ENCODE measurements around the gene CFAP126. TPM values are rescaled to one million over a fixed set of nuclear protein-coding genes. Genes with fewer than 3 reads are reported as not detected.
"Not testable (repeated sequence)": the region's sequence is repeated elsewhere in the genome, so short reads cannot be mapped to it uniquely, and the experiment has no call there.

CFAP126 gene
- polyA plus RNA-seq, 1 donor (not counting 4 experiments of a cell fraction or from before 2014, with no cell fraction given) = not detected

DNA sequence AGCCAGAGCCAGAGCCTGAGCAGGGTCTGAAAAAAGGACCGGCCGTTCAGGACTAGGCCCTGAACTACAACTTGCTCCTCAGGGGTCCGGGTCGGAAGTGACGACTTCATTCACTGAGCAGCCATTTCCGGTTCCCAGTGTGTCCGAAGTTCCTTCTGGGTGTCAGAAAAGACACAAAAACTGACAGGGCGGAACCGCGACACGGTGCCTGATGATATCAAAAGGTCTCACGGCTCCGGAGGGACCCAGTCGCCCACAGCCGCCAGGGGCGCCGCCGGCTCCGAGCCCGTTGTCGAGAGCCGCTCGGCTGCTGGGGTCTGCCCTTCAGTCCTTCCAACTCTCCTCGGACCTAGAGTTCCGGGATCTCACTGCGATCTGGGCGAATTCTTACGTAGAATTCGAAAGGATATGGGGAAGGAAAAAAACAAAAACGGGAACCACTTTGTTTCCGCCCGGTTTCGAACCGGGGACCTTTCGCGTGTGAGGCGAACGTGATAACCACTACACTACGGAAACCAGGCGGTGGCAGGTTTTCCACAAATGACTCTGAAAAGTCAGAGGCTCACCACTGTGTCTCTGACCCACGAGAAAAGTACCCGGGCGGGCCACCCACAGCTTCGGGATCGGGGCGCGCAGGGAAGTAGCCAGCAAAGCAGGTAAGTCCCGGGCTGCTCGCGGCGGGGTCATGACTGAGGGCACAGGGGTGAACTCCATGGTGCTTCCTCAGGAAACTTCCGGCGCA lies 31.8 kb upstream of the CFAP126 start:
- FAIRE-seq = peak; percentile 66
- Histone ChIP-seq H3K9me3 (ENCODE audit: control insufficient read depth, low read depth, low read length) (no peaks in the 10 kb centered on the region), H3K27me3 (ENCODE audit: control insufficient read depth, extremely low read depth, insufficient read depth, low read length) (no peaks in the 10 kb centered on the region), H3K4me2 (ENCODE audit: control insufficient read depth, extremely low read depth, insufficient read depth, low read depth, low read length) (peak overlapping the region; percentile 89), H4K20me1 (ENCODE audit: control insufficient read depth, extremely low read depth, insufficient read depth, low read length) (no peaks in the 10 kb centered on the region), H3K36me3 (ENCODE audit: control insufficient read depth in 2 of 2, extremely low read depth in 1 of 2, insufficient read depth in 2 of 2, low read length in 2 of 2) (no peaks in the 10 kb centered on the region), H3K4me1 (ENCODE audit: control insufficient read depth, extremely low read depth, insufficient read depth, low read length) (peaks cover 6% of the 10 kb centered on the region), H3K27ac (ENCODE audit: control insufficient read depth, insufficient read depth, low read length) (peak overlapping the region; percentile 96), H3K9ac (ENCODE audit: control insufficient read depth, extremely low read depth, insufficient read depth, low read length) (peak overlapping the region; percentile 93), H3K9me1 (ENCODE audit: control insufficient read depth, extremely low read depth, insufficient read depth, low read length) (no peaks in the 10 kb centered on the region), H3K79me2 (ENCODE audit: control insufficient read depth, insufficient read depth, low read length) (no peaks in the 10 kb centered on the region), H3K4me3 (ENCODE audit: control insufficient read depth in 2 of 3, extremely low read depth in 1 of 3, insufficient read depth in 2 of 3, low read depth in 1 of 3, low read length in 3 of 3) (peak overlapping the region; percentile 55 to 79 (median 69)), H2AFZ (ENCODE audit: control insufficient read depth, low read length) (peak overlapping the region; percentile 97)
- DNase-seq (ENCODE audit: low read depth, low spot score) = peak; percentile 25
- dilution Hi-C loops (cut with MboI; ENCODE audit: extremely low pct_ligation_motif_present, low sequenced_read_pairs) = no loop called here
- TF ChIP-seq, protein P1, sequence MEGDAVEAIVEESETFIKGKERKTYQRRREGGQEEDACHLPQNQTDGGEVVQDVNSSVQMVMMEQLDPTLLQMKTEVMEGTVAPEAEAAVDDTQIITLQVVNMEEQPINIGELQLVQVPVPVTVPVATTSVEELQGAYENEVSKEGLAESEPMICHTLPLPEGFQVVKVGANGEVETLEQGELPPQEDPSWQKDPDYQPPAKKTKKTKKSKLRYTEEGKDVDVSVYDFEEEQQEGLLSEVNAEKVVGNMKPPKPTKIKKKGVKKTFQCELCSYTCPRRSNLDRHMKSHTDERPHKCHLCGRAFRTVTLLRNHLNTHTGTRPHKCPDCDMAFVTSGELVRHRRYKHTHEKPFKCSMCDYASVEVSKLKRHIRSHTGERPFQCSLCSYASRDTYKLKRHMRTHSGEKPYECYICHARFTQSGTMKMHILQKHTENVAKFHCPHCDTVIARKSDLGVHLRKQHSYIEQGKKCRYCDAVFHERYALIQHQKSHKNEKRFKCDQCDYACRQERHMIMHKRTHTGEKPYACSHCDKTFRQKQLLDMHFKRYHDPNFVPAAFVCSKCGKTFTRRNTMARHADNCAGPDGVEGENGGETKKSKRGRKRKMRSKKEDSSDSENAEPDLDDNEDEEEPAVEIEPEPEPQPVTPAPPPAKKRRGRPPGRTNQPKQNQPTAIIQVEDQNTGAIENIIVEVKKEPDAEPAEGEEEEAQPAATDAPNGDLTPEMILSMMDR (optimal IDR thresholded peaks at IDR 0.05 in 1 of 3, IDR thresholded peaks at IDR 0.05 in 1 of 3, conservative IDR thresholded peaks at IDR 0.05 in 1 of 3; ENCODE audit: extremely low read depth in 1 of 3, insufficient read depth in 2 of 3, low read length in 3 of 3) = peak; percentile 24 to 46 (median 45)
- no peak for TF ChIP-seq EZH2 (IDR thresholded peaks at IDR 0.05; ENCODE audit: low read length)

DNA sequence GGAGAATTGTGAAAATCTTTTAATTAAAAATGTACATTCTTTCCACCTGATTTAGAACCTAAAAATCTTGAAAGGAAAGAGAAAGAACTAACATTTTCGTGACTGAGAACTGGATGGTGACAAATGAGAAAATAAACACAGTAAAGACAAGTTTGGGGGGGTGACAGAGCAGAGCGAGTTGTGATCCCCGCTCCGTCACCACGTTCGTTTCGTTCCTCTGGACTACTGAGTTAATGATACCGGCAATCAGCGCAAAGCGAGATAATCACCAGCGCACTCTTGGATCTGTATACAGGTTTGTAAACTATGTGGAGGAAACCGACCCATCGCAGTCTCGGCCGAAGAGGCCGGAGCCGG lies 31.2 kb upstream of the CFAP126 start:
- H3K9me3 ChIP-seq (ENCODE audit: control insufficient read depth, low read depth, low read length) = no peaks in the 10 kb centered on the region
- TF ChIP-seq, protein P1 (optimal IDR thresholded peaks at IDR 0.05 in 1 of 3, IDR thresholded peaks at IDR 0.05 in 1 of 3, conservative IDR thresholded peaks at IDR 0.05 in 1 of 3; ENCODE audit: extremely low read depth in 1 of 3, insufficient read depth in 2 of 3, low read length in 3 of 3) = no peak
- no peak for TF ChIP-seq EZH2 (IDR thresholded peaks at IDR 0.05; ENCODE audit: low read length)
- no peaks in the 10 kb centered on the region for H3K36me3 ChIP-seq (ENCODE audit: control insufficient read depth in 2 of 2, extremely low read depth in 1 of 2, insufficient read depth in 2 of 2, low read length in 2 of 2)
- dilution Hi-C loops (cut with MboI; ENCODE audit: extremely low pct_ligation_motif_present, low sequenced_read_pairs) = no loop called here
- no peak for DNase-seq (ENCODE audit: low read depth, low spot score)
- FAIRE-seq = no peak
- peak overlapping the region; percentile 97 for H2AFZ ChIP-seq (ENCODE audit: control insufficient read depth, low read length)
- H3K27ac ChIP-seq (ENCODE audit: control insufficient read depth, insufficient read depth, low read length) = peak overlapping the region; percentile 96
- H3K79me2 ChIP-seq (ENCODE audit: control insufficient read depth, insufficient read depth, low read length) = no peaks in the 10 kb centered on the region
- no peaks in the 10 kb centered on the region for H3K27me3 ChIP-seq (ENCODE audit: control insufficient read depth, extremely low read depth, insufficient read depth, low read length)
- no peaks in the 10 kb centered on the region for H4K20me1 ChIP-seq (ENCODE audit: control insufficient read depth, extremely low read depth, insufficient read depth, low read length)
- H3K4me2 ChIP-seq (ENCODE audit: control insufficient read depth, extremely low read depth, insufficient read depth, low read depth, low read length) = peak overlapping the region; percentile 89
- no peaks in the 10 kb centered on the region for H3K9me1 ChIP-seq (ENCODE audit: control insufficient read depth, extremely low read depth, insufficient read depth, low read length)
- H3K4me3 ChIP-seq (ENCODE audit: control insufficient read depth in 2 of 3, extremely low read depth in 1 of 3, insufficient read depth in 2 of 3, low read depth in 1 of 3, low read length in 3 of 3) = peak overlapping the region; percentile 55 to 79 (median 69)
- peaks cover 6% of the 10 kb centered on the region for H3K4me1 ChIP-seq (ENCODE audit: control insufficient read depth, extremely low read depth, insufficient read depth, low read length)
- peak overlapping the region; percentile 93 for H3K9ac ChIP-seq (ENCODE audit: control insufficient read depth, extremely low read depth, insufficient read depth, low read length)

GRCh38 chr1:161397038-161397437 lies 29.4 kb upstream of the CFAP126 start:
- H3K9me1 ChIP-seq (ENCODE audit: control insufficient read depth, extremely low read depth, insufficient read depth, low read length); H3K4me2 ChIP-seq (ENCODE audit: control insufficient read depth, extremely low read depth, insufficient read depth, low read depth, low read length); H3K4me1 ChIP-seq (ENCODE audit: control insufficient read depth, extremely low read depth, insufficient read depth, low read length); H3K79me2 ChIP-seq (ENCODE audit: control insufficient read depth, insufficient read depth, low read length); H3K36me3 ChIP-seq (ENCODE audit: control insufficient read depth in 2 of 2, extremely low read depth in 1 of 2, insufficient read depth in 2 of 2, low read length in 2 of 2); H3K27ac ChIP-seq (ENCODE audit: control insufficient read depth, insufficient read depth, low read length); H3K9me3 ChIP-seq (ENCODE audit: control insufficient read depth, low read depth, low read length); H3K9ac ChIP-seq (ENCODE audit: control insufficient read depth, extremely low read depth, insufficient read depth, low read length); H3K27me3 ChIP-seq (ENCODE audit: control insufficient read depth, extremely low read depth, insufficient read depth, low read length); H3K4me3 ChIP-seq (ENCODE audit: control insufficient read depth in 2 of 3, extremely low read depth in 1 of 3, insufficient read depth in 2 of 3, low read depth in 1 of 3, low read length in 3 of 3); dilution Hi-C loops (cut with MboI; ENCODE audit: extremely low pct_ligation_motif_present, low sequenced_read_pairs); H2AFZ ChIP-seq (ENCODE audit: control insufficient read depth, low read length); FAIRE-seq; DNase-seq (ENCODE audit: low read depth, low spot score); H4K20me1 ChIP-seq (ENCODE audit: control insufficient read depth, extremely low read depth, insufficient read depth, low read length): not testable (repeated sequence)
